SK-N-MC (cell line): ENCODE measurements around the gene ASPDH.

Experiments
- EZH2 ChIP-seq: fragments of 200-600 bp; sonication (generic); IDR thresholded peaks from one replicate; pipeline ENCODE4 v1.6.1; 2017; ENCODE audit warnings: antibody characterized with exemption
- FOXP2 ChIP-seq: optimal IDR thresholded peaks from 2 replicates; pipeline ENCODE3; 2011; ENCODE audit warnings: mild to moderate bottlenecking, moderate library complexity; ENCODE audit not compliant: insufficient read depth; ENCODE audit errors: extremely low read length, control extremely low read depth
- POLR2AphosphoS5 ChIP-seq: IDR thresholded peaks from 2 replicates; pipeline ENCODE4 v1.6.1; 2012; ENCODE audit warnings: mild to moderate bottlenecking, low read depth, low read length, borderline replicate concordance

DNA sequence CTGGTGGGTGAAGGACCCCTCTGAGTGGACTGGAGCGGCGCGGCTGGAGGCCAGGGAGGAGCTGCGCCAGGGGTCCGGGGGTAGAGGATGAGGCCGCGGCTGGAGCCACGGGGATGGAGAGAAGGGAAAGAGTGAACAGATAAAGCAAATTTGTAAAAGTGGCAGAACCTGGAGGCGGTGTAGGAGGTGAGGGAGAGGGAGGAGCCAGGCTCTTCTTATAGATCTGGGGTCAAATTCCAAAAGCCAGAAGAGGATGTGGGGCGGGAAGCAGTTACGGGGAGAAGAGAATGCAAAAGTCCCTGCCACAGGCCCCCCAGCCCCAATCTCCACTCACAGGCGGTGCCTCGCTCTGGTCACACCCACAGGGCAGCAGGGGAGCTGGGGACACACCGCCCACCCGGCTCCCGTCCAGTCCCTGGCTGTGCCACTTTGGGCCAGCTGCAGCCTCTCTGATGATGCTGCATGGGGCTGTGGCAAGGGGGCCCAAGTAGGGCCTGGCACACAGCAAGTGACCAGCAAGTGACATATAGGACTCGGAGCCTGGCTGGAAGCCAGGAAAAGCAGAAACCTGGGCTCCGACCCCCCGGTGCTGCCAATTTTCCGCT lies 43.4 kb upstream of the ASPDH start:
- TF ChIP-seq POLR2AphosphoS5 (no peak), EZH2 (no peak), FOXP2 (no peak)
